Measurements from ENCODE around the gene KIAA1143.

KIAA1143 gene

DNA sequence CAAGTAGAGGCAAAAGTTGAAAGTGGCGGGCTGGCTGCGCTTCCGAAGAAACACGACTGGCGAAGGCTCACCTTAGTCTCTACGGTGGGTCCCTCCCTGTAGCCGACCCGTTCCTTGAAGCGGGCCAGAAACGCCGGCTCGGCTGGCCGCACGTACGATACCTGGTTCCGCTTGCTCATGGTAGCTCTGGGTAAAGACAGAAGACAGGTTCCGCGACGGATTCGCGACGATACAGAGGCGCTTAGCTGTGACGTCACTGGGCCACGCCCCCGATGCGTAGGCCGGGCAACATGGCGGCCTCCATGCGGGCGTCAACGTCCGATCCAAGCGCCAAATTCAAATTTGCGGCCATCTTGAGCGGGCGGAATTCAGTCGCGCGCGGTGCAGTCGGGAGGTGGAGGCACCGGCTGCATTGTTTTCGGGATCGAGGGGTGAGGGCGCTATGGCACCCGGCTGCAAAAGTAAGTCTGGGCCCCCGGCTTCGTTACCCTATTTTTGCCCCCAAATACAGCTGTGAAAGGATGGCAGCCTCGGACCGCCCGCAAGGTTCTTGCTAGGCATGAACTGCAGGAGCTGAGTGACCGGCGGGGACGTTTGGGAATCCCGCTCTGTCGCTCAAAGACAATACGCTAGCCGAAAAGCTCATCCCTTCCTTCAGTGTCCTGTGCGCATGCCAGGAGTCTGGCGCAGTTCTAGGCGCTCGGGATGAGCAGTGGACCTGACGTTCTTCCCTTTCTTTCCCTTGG lies at the start of gene KIAA1143, which contains the start of gene KIF15:
Gene KIAA1143 (minus strand): TSS at position 196 of the 746 bp plus-strand sequence. CDS start 17 bp downstream, at position 179.
Gene KIF15 (plus strand): TSS at position 371 of the 746 bp plus-strand sequence. CDS start 72 bp downstream, at position 443.
- peak; percentile 75 to 89 for DNase-seq

DNA sequence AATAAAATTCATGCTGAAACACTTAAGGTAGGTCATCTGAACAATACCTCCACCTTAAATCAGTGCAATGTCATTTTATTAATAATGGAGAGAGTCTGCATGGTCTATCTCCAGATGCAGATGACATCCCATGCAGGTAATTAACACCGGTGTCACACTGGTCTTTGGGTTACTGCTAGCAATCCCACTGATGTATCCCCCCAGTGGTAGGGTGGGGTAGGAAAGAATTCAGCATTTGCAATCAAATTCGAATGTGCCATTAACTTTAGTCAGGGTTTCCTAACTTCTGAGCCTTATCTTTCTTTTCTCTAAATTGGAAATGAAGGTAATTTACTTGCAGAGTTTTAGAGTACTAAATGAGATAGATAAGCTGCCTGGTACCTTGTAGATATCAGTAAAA lies 44.5 kb upstream of the KIAA1143 start:
- DNase-seq = no peak

DNA sequence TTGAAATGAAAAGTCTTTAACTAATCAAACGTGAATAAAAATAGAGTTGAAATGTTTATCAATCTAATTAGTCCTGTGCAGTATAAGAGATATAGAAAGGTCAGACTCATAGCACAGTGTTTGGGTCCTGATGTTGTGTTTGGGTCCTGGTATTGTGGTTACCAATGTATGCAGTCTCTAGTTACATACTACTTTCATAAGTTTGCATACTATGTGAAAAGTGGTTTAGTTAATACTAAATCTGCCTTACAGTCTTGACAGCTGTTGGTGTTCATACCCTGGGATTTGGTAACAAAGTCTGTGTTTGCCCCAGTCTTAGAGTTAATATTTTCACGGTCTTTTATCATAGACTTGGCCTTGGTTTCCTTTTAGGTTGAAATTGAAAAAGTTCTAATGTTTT lies 41.9 kb upstream of the KIAA1143 start:
- DNase-seq = no peak

DNA sequence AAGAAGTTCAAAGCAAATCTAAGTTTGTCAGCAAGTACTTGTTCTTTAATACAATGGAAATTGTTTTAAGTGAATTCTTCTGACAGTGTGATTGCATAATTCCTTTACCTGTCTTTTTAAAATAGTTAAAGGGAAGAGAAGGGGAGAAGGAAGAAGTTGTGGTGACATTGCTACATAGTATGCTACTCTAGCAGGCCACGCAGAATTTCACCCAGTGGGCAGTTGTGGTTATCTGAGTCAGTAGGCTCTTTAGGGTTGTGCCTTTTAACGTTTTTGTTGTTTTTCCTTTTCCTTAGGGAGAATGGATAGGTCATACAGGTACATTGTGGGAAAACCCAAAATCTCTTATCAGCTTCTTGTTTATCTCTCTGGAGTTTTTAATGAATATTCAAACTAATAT lies 40.6 kb upstream of the KIAA1143 start:
- DNase-seq = no peak

DNA sequence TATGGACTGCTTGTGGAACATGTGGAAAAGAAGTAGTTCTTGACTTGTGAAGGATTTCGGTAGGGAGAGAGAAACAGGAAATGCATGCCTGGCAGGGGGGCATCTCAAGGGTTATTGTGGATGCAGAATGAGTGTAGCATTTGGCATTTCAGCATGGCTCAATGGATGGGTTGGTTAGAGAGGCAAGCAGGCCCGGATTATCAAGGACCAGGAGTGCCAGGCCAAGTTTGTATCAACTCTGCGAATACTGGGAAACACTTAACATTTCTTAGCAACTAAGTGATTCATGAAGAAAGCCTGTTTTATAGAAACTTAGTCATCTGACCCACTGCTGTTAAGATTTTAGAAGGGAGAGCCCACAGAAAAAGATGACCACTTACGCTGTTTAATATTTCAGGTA lies 33.8 kb upstream of the KIAA1143 start:
- no peak for DNase-seq

DNA sequence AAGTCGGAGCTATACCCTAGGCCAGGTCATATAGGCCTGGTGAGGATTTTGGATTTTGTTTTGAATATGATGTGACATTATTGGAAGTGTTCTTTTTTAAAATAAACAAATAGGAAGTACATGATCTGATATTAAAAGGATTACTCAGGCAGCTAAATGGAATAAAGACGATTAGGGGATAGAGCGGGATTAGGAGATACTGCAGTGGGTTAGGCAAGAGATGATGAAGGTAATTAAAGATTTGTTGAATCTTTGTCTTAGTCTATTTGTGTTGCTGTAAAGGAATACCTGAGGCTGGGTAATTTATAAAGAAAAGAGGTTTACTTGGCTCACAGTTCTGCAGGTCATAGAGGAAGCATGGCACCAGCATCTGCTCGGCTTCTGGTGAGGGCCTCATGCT lies 21.5 kb upstream of the KIAA1143 start:
- no peak for DNase-seq

DNA sequence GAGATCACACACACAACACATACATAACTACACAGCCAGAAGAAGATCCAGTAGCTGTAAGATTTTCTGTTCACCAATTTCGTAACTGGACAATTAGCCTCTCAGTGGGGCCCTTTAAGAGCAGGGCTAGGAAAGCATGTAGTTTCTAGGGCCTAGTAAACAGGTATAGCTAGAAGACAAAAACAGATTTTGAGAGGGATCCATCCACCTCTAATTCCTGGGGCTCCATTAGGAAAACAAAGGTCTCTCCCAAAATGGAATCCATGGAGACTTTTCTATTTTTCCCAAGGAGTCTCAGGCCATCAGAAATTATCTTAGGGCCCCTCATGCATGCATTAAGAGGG lies 10.7 kb upstream of the KIAA1143 start:
- no peak for DNase-seq

DNA sequence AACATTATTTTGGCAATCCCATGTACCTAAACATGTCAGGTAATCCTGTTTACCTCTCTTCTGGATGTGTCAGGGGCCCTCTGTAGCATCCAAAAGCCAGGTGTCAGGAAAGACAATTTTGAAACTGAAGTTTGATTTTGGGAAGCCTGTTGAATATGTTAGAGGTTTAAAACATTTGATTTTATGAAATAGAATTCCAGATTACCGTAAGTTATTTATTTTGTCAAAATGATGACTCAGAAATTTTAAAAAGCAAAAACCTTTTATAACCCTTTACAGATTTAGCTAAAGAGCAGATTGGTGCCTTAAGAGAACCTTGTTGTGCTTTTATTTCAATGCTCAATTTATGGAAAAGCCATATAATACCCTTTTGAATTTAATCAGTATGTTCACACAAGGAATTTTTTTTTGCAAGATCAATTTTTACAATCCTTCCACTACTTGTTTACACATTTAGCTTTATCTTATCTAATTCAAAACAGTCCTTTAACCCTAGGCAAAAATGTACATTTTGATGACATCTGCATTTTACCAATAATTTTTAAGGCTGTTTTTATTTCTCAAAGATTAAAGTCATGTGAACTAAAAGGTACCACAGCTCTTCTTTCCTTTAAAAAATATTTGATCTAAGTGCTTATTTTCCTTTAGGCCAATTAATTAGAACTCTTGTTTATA lies 10.1 kb upstream of the KIAA1143 start:
- DNase-seq = no peak

DNA sequence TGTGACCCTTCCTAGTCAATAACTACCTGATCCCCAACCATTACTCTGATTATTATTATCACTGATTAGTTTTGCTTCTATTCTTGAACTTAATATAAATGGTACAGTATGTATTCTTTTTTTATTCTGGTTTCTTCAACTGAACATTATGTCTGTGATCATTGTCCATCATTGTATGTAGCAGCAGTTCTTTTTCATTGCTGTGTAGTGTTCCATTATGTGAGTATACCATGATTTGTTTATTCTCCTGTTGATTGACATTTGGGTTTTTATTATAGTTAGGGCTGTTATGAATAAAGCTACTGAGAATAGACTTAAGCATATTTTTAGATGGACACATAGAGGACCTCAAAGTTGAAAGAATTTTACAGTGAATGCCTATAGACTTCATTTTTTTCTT lies 2.8 kb upstream of the KIAA1143 start:
- DNase-seq = no peak

DNA sequence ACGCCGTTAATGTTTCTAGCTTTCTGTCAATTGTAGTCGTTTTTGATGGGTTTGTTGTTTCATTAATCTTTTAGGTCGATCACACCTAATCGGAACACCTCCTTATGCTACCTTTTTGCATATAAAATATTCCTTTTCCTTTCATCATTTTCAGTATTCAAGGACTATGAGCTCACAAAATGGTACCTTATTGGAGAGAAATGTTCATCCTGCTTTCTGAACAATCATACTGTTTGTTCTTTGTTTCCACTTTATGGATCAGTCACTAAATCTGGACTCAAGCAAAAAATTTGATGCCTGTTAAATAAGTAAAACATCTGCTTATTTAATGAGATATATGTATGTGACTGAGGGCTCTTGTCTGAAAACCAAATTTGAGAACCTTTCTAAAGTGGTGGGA lies 1.3 kb upstream of the KIAA1143 start:
- no peak for DNase-seq

DNA sequence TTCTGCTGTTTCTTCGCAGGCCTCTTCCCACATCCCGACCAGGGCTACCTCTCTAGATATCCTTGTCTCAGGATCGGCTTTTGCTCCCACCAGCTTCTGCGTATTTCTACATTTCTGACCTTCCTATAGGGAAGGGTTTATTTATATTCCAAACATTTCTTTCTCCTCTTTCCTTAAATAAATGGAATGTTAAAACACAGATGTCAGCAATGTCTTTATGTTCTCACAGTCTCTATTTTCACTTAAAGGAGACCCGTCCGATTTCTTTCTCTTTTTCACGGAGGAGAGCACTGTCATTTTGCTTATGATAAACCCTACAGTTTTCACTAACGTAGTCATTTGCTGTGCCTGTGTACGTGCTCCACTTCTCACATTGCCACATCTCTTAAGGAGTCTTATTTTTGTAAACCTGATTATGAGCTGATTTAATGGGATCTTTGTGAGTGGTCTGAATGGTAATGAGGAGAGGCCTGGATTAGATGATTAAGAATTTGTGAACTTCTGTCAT lies 805 bp upstream of the KIAA1143 start:
- no peak for DNase-seq

DNA sequence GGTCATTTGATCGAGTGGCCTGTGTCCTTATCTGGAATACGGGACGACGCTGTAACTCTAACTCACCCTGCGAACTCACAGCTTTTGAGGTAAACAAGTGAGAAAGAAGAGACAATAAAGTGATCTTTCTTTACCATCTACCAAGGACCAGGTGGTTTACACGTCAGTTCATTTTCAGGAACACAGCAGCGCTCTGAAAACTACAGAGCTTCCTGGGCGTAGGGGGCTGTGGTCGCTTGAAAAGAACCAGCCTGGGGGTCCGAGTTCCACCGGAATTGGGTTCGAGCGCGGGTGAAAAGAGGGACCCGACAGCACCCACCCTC lies 357 bp downstream of the KIAA1143 start:
- DNase-seq = no peak

DNA sequence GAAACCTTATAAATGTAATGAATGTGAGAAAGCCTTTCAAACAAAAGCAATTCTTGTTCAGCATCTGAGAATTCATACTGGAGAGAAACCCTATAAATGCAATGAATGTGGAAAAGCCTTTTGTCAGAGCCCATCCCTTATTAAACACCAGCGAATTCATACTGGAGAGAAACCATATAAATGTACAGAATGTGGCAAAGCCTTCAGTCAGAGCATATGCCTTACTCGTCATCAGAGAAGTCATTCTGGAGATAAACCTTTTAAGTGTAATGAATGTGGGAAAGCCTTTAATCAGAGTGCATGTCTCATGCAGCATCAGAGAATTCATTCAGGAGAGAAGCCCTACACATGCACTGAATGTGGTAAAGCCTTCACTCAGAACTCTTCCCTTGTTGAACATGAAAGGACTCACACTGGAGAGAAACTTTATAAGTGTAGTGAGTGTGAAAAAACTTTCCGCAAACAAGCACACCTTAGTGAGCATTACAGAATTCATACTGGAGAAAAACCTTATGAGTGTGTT lies 26.7 kb downstream of the KIAA1143 start:
- DNase-seq = no peak

DNA sequence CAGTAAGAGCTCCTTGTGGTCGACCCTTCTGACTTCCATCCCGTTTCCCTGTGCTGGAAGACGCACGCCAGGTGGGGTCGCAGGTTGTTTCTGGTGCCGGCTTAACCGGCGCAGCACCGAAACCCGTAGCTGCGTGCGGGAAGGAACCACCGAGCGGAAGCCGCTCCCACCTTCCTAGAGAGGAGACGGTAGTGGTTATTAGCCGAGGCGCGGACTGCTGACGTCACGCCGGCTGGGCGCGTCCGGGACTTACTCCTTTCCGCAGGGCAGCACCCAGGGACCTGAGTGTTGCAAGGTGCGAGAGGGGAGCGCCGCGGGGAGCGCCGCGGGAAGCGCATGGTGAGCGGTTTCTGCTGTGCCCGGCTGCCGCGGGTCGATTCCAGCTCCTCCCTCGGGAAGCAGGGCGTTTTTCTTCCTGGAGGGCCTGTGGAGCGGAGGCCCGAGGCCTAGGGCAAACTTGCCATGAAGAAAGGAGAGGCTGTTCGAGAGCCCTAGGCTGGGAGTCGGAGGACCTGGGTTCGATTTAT lies 32.0 kb downstream of the KIAA1143 start, which contains the start of gene ZNF501:
Gene ZNF501 (plus strand): TSS at position 252 of the 527 bp plus-strand sequence. CDS start 4,787 bp downstream, outside the sequence.
- peak; percentile 68 to 85 for DNase-seq

DNA sequence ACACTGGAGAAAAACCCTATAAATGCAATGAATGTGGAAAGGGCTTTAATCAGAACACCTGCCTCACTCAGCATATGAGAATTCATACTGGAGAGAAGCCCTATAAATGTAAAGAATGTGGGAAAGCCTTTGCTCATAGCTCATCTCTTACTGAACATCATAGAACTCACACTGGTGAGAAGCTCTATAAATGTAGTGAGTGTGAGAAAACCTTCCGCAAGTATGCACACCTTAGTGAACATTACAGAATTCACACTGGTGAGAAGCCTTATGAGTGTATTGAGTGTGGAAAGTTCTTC lies 39.4 kb downstream of the KIAA1143 start:
- DNase-seq = no peak

DNA sequence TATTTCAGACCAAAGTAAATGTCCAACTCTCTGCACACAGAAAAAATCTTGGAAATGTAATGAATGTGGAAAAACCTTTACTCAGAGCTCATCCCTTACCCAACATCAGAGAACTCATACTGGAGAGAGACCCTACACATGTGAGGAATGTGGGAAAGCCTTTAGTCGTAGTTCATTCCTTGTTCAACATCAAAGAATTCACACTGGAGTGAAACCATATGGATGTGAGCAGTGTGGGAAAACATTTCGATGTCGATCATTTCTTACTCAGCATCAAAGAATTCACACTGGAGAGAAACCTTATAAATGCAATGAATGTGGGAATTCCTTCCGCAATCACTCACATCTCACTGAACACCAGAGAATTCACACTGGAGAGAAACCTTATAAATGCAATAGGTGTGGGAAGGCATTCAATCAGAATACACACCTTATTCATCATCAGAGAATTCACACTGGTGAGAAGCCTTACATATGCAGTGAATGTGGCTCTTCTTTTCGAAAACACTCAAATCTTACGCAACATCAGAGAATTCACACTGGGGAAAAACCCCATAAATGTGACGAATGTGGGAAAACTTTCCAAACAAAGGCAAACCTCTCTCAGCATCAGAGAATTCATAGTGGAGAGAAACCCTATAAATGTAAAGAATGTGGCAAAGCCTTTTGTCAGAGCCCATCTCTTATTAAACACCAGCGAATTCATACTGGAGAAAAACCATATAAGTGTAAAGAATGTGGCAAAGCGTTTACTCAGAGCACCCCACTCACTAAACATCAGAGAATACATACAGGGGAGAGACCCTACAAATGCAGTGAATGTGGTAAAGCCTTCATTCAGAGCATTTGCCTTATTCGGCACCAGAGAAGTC lies 40.0 kb downstream of the KIAA1143 start:
- no peak for DNase-seq

DNA sequence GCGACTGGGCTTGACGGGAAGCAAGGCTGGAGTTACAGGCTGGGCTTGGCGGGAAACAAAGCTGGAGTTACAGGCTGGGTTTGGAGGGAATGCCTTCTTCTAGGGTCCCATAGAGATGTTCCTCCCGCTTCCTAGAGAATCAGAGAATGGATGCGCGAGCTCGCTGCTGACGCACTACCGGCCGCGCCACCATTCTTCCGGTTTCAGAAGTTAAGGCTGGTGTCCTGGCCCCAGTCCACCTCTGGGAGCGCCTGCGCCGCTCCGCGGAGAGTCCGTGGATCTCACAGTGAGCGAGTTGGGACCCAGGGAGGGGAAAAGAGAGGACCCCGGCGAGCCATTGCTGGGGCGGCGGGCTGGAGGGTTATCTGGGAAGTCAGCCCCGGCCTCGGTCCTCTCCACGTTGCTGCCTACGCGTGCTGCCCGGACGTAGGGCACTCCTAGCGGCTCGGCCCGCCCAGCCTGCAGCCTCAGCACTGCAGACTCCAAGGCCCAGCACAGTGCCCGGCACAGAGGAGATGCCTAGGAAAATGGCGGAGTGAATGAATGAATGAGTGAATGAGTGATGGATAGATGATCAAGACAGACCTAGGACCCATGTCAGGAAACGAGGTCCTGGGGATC lies 48.9 kb downstream of the KIAA1143 start, which contains the start of gene ZNF502:
Gene ZNF502 (plus strand): TSS at position 206 of the 621 bp plus-strand sequence. CDS start 7,602 bp downstream, outside the sequence.
- DNase-seq = peak; percentile 69 to 77

All from NCI-H1930 (cell line).